ENCODE data around the gene PPP2R2B. TPM values are rescaled to one million over a fixed set of nuclear protein-coding genes. Genes with fewer than 3 reads are reported as not detected.
A peak's percentile ranks its signal among the peaks of the same experiment; 100 is the strongest.

Gene PPP2R2B
- total and polyA plus RNA-seq, 7 experiments from 2014 or later = 0.15 to 14.1 (median 0.58) TPM

DNA sequence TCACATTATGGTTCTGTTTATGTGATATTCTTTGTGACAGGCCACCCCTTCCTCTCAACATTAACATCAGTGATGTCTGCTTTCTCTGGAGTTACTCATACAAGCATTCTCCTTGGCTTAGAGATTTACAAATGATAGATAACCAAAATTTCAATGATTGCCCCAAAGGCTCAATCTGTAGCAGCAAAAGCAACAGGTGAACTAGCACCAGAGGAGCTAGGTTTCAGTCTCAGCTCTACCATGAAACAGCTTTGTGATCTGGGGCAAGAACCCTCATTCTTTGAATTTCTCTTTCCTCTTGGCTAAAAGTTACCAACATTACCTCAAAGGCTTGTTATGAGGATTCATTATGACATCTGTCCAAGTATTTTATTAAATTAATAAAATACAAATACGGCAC lies 120.5 kb downstream of the PPP2R2B start:
- Histone ChIP-seq H3K4me1 (ENCODE audit: control insufficient read depth in 2 of 2, insufficient read depth in 2 of 2, low read length in 2 of 2) (peaks cover 17 to 29% of the 10 kb centered on the region in 2 donors), H3K27ac (ENCODE audit: low read depth, low read length) (no peak overlapping the region), H3K9me3 (ENCODE audit: control insufficient read depth in 2 of 3, low read length in 3 of 3) (no peaks in the 10 kb centered on the region), H3K4me3 (ENCODE audit: low read length) (no peak overlapping the region), H3K27me3 (ENCODE audit: control insufficient read depth in 2 of 2, insufficient read depth in 2 of 2, low read length in 2 of 2) (no peaks in the 10 kb centered on the region), H3K36me3 (ENCODE audit: control insufficient read depth in 2 of 3, insufficient read depth in 3 of 3, low read length in 3 of 3) (no peaks in the 10 kb centered on the region)
- ChIA-PET POLR2A (no interaction called here), CTCF (interaction anchor here (0.6 to 0.7 kb wide), 2 partner anchors 13 to 351 kb away, joined by 3 read pairs; no protein-coding TSS in a partner anchor)
- H3K4me1 Mint-ChIP-seq = peaks cover 13 to 51% (median 20%) of the 10 kb centered on the region in 7 donors
- intact Hi-C loops (cut with micrococcal nuclease) = no loop called here
- peaks cover 0 to 4% (median 3%) of the 10 kb centered on the region in 5 donors for H3K36me3 Mint-ChIP-seq
- H3K4me3 Mint-ChIP-seq = no peak overlapping the region
- no peak overlapping the region for H3K27ac Mint-ChIP-seq
- ATAC-seq (no peak), DNase-seq (no peak)
- peaks cover 0 to 6% (median 0%) of the 10 kb centered on the region in 5 donors for H3K27me3 Mint-ChIP-seq
- H3K9me3 Mint-ChIP-seq = peaks cover 0 to 6% (median 2%) of the 10 kb centered on the region in 11 donors

- ChIA-PET POLR2A (no interaction called here), CTCF (no interaction called here)
- H3K9me3 Mint-ChIP-seq = peaks cover 0 to 7% (median 3%) of the 10 kb centered on the region in 11 donors
- no peaks in the 10 kb centered on the region for H3K27me3 ChIP-seq (ENCODE audit: control insufficient read depth in 2 of 2, insufficient read depth in 2 of 2, low read length in 2 of 2)
- no peaks in the 10 kb centered on the region for H3K9me3 ChIP-seq (ENCODE audit: control insufficient read depth in 2 of 3, low read length in 3 of 3)
- intact Hi-C loops (cut with micrococcal nuclease) = no loop called here
- H3K27me3 Mint-ChIP-seq = peaks cover 0 to 6% (median 0%) of the 10 kb centered on the region in 5 donors
- no peak for DNase-seq
- H3K36me3 Mint-ChIP-seq = peaks cover 0 to 4% (median 4%) of the 10 kb centered on the region in 5 donors
- no peak for ATAC-seq
- H3K4me3 Mint-ChIP-seq = no peak overlapping the region
- no peak overlapping the region for H3K4me3 ChIP-seq (ENCODE audit: low read length)
- no peaks in the 10 kb centered on the region for H3K36me3 ChIP-seq (ENCODE audit: control insufficient read depth in 2 of 3, insufficient read depth in 3 of 3, low read length in 3 of 3)
- peaks cover 32 to 42% of the 10 kb centered on the region in 2 donors for H3K4me1 ChIP-seq (ENCODE audit: control insufficient read depth in 2 of 2, insufficient read depth in 2 of 2, low read length in 2 of 2)
- no peak overlapping the region for H3K27ac Mint-ChIP-seq
- peaks cover 28 to 66% (median 34%) of the 10 kb centered on the region in 7 donors for H3K4me1 Mint-ChIP-seq
- H3K27ac ChIP-seq (ENCODE audit: low read depth, low read length) = no peak overlapping the region
These were observed 122.0 kb downstream of the PPP2R2B start for GRCh38 chr5:146756546-146756945.

- DNase-seq (no peak), ATAC-seq (no peak)
- intact Hi-C loops (cut with micrococcal nuclease) = no loop called here
- CTCF ChIA-PET = no interaction called here
- no peak overlapping the region for H3K27ac ChIP-seq (ENCODE audit: low read depth, low read length)
- Mint-ChIP-seq H3K27ac (no peak overlapping the region), H3K36me3 (peaks cover 0 to 12% (median 4%) of the 10 kb centered on the region in 5 donors), H3K4me1 (peaks cover 36 to 73% (median 42%) of the 10 kb centered on the region in 7 donors), H3K4me3 (no peak overlapping the region), H3K9me3 (peaks cover 0 to 12% (median 5%) of the 10 kb centered on the region in 11 donors), H3K27me3 (peaks cover 0 to 6% (median 0%) of the 10 kb centered on the region in 5 donors)
- H3K27me3 ChIP-seq (ENCODE audit: control insufficient read depth in 2 of 2, insufficient read depth in 2 of 2, low read length in 2 of 2) = no peaks in the 10 kb centered on the region
- POLR2A ChIA-PET = no interaction called here
- peaks cover 40 to 50% of the 10 kb centered on the region in 2 donors for H3K4me1 ChIP-seq (ENCODE audit: control insufficient read depth in 2 of 2, insufficient read depth in 2 of 2, low read length in 2 of 2)
- no peak overlapping the region for H3K4me3 ChIP-seq (ENCODE audit: low read length)
- no peaks in the 10 kb centered on the region for H3K9me3 ChIP-seq (ENCODE audit: control insufficient read depth in 2 of 3, low read length in 3 of 3)
- no peaks in the 10 kb centered on the region for H3K36me3 ChIP-seq (ENCODE audit: control insufficient read depth in 2 of 3, insufficient read depth in 3 of 3, low read length in 3 of 3)
These were observed 122.8 kb downstream of the PPP2R2B start for GRCh38 chr5:146755793-146756192.

GRCh38 chr5:146754621-146755020 lies 123.9 kb downstream of the PPP2R2B start:
- H3K4me3 Mint-ChIP-seq = peak overlapping the region in 4 of 10 donors; percentile 9 to 51 (median 31)

GRCh38 chr5:146753641-146754040 lies 124.9 kb downstream of the PPP2R2B start:
- Histone ChIP-seq H3K9me3 (ENCODE audit: control insufficient read depth in 2 of 3, low read length in 3 of 3) (no peaks in the 10 kb centered on the region), H3K4me3 (ENCODE audit: low read length) (peak overlapping the region; percentile 21), H3K27ac (ENCODE audit: low read depth, low read length) (no peak overlapping the region)

More at GRCh38 chr5:146754621-146755020, 123.9 kb downstream of the PPP2R2B start:
- Mint-ChIP-seq H3K4me1 (peaks cover 37 to 75% (median 45%) of the 10 kb centered on the region in 7 donors), H3K36me3 (peaks cover 0 to 13% (median 4%) of the 10 kb centered on the region in 5 donors), H3K27ac (peak overlapping the region in 5 of 9 donors; percentile 82 to 97 (median 94)), H3K9me3 (peaks cover 0 to 13% (median 3%) of the 10 kb centered on the region in 11 donors), H3K27me3 (peaks cover 0 to 6% (median 0%) of the 10 kb centered on the region in 5 donors)
- DNase-seq (no peak), ATAC-seq (no peak)
- intact Hi-C loops (cut with micrococcal nuclease) = loop anchor here in 1 of 2 donors (5.0 kb wide), 1 partner anchor 123 kb away; the partner anchor contains the start of gene PPP2R2B
- POLR2A ChIA-PET = no interaction called here
- Histone ChIP-seq H3K4me1 (ENCODE audit: control insufficient read depth in 2 of 2, insufficient read depth in 2 of 2, low read length in 2 of 2) (peaks cover 42 to 56% of the 10 kb centered on the region in 2 donors), H3K27ac (ENCODE audit: low read depth, low read length) (no peak overlapping the region), H3K9me3 (ENCODE audit: control insufficient read depth in 2 of 3, low read length in 3 of 3) (no peaks in the 10 kb centered on the region), H3K27me3 (ENCODE audit: control insufficient read depth in 2 of 2, insufficient read depth in 2 of 2, low read length in 2 of 2) (no peaks in the 10 kb centered on the region), H3K4me3 (ENCODE audit: low read length) (peak overlapping the region; percentile 21), H3K36me3 (ENCODE audit: control insufficient read depth in 2 of 3, insufficient read depth in 3 of 3, low read length in 3 of 3) (peaks cover 0 to 5% (median 0%) of the 10 kb centered on the region in 3 experiments)
- CTCF ChIA-PET = no interaction called here

GRCh38 chr5:146751781-146752401 lies 126.7 kb downstream of the PPP2R2B start:
- H3K9me3 Mint-ChIP-seq = peaks cover 0 to 21% (median 6%) of the 10 kb centered on the region in 11 donors
- H3K36me3 ChIP-seq (ENCODE audit: control insufficient read depth in 2 of 3, insufficient read depth in 3 of 3, low read length in 3 of 3) = peaks cover 0 to 5% (median 0%) of the 10 kb centered on the region in 3 experiments
- peaks cover 42 to 56% of the 10 kb centered on the region in 2 donors for H3K4me1 ChIP-seq (ENCODE audit: control insufficient read depth in 2 of 2, insufficient read depth in 2 of 2, low read length in 2 of 2)
- H3K27ac ChIP-seq (ENCODE audit: low read depth, low read length) = peak overlapping the region; percentile 49
- H3K9me3 ChIP-seq (ENCODE audit: control insufficient read depth in 2 of 3, low read length in 3 of 3) = peaks cover 0 to 3% (median 0%) of the 10 kb centered on the region in 3 experiments
- H3K27ac Mint-ChIP-seq = peak overlapping the region; percentile 82 to 97 (median 90)
- ChIA-PET POLR2A (no interaction called here), CTCF (no interaction called here)
- H3K4me3 ChIP-seq (ENCODE audit: low read length) = peak overlapping the region; percentile 8
- peak; percentile 97 for ATAC-seq
- DNase-seq = peak in 8 of 9 donors; percentile 27 to 74 (median 64)
- peaks cover 0 to 17% (median 4%) of the 10 kb centered on the region in 5 donors for H3K36me3 Mint-ChIP-seq
- H3K27me3 ChIP-seq (ENCODE audit: control insufficient read depth in 2 of 2, insufficient read depth in 2 of 2, low read length in 2 of 2) = no peaks in the 10 kb centered on the region
- H3K27me3 Mint-ChIP-seq = peaks cover 0 to 4% (median 0%) of the 10 kb centered on the region in 5 donors
- peaks cover 31 to 62% (median 42%) of the 10 kb centered on the region in 7 donors for H3K4me1 Mint-ChIP-seq
- intact Hi-C loops (cut with micrococcal nuclease) = loop anchor here in 1 of 2 donors (5.0 kb wide), 1 partner anchor 125 kb away; the partner anchor contains the start of gene PPP2R2B
- peak overlapping the region; percentile 26 to 78 (median 56) for H3K4me3 Mint-ChIP-seq

More at GRCh38 chr5:146753641-146754040, 124.9 kb downstream of the PPP2R2B start:
- DNase-seq (peak in 3 of 9 donors; percentile 4 to 17 (median 8)), ATAC-seq (no peak)
- intact Hi-C loops (cut with micrococcal nuclease) = loop anchor here in 1 of 2 donors (5.0 kb wide), 1 partner anchor 124 kb away; the partner anchor contains the start of gene PPP2R2B
- Histone ChIP-seq H3K36me3 (ENCODE audit: control insufficient read depth in 2 of 3, insufficient read depth in 3 of 3, low read length in 3 of 3) (peaks cover 0 to 5% (median 0%) of the 10 kb centered on the region in 3 experiments), H3K4me1 (ENCODE audit: control insufficient read depth in 2 of 2, insufficient read depth in 2 of 2, low read length in 2 of 2) (peaks cover 42 to 56% of the 10 kb centered on the region in 2 donors), H3K27me3 (ENCODE audit: control insufficient read depth in 2 of 2, insufficient read depth in 2 of 2, low read length in 2 of 2) (no peaks in the 10 kb centered on the region)
- POLR2A ChIA-PET = no interaction called here
- H3K36me3 Mint-ChIP-seq = peaks cover 0 to 15% (median 4%) of the 10 kb centered on the region in 5 donors
- H3K9me3 Mint-ChIP-seq = peaks cover 0 to 16% (median 5%) of the 10 kb centered on the region in 11 donors
- H3K4me3 Mint-ChIP-seq = peak overlapping the region in 9 of 10 donors; percentile 26 to 69 (median 53)
- H3K27me3 Mint-ChIP-seq = peaks cover 0 to 6% (median 0%) of the 10 kb centered on the region in 5 donors
- H3K27ac Mint-ChIP-seq = peak overlapping the region in 8 of 9 donors; percentile 82 to 97 (median 90)
- peaks cover 31 to 67% (median 42%) of the 10 kb centered on the region in 7 donors for H3K4me1 Mint-ChIP-seq
- CTCF ChIA-PET = no interaction called here
